WTC11 (cell line): Measurements from ENCODE around the gene EML4. TPM values are rescaled to one million over a fixed set of nuclear protein-coding genes. Genes with fewer than 3 reads are reported as not detected.

Experiments used
- ARID4B ChIP-seq: sonication (generic); formaldehyde crosslinking; IDR thresholded peaks from 2 replicates; pipeline ENCODE4 v1.8.0; 2023; ENCODE audit warnings: missing genetic modification reagents, mild to moderate bottlenecking, borderline replicate concordance
- CBFB ChIP-seq: sonication (generic); formaldehyde crosslinking; IDR thresholded peaks from 2 replicates; pipeline ENCODE4 v1.8.1; 2022; ENCODE audit warnings: mild to moderate bottlenecking, low read depth, missing genetic modification reagents
- CREB1 ChIP-seq: sonication (generic); formaldehyde crosslinking; IDR thresholded peaks from 2 replicates; pipeline ENCODE4 v1.8.0; 2023; ENCODE audit warnings: mild to moderate bottlenecking, missing genetic modification reagents
- CREM ChIP-seq: sonication (generic); formaldehyde crosslinking; IDR thresholded peaks from 2 replicates; pipeline ENCODE4 v1.8.1; 2022; ENCODE audit warnings: mild to moderate bottlenecking, missing genetic modification reagents, moderate library complexity
- ELF4 ChIP-seq: sonication (generic); formaldehyde crosslinking; IDR thresholded peaks from 2 replicates; pipeline ENCODE4 v1.8.1; 2022; ENCODE audit warnings: low read depth, mild to moderate bottlenecking, moderate library complexity, missing genetic modification reagents
- ETV6 ChIP-seq: sonication (generic); formaldehyde crosslinking; IDR thresholded peaks from 2 replicates; pipeline ENCODE4 v1.8.1; 2022; ENCODE audit warnings: mild to moderate bottlenecking, missing genetic modification reagents
- FOXP1 ChIP-seq: sonication (generic); formaldehyde crosslinking; IDR thresholded peaks from 2 replicates; pipeline ENCODE4 v1.8.0; 2022; ENCODE audit warnings: missing genetic modification reagents, mild to moderate bottlenecking, moderate library complexity, borderline replicate concordance
- IRF1 ChIP-seq: sonication (generic); formaldehyde crosslinking; IDR thresholded peaks from 2 replicates; pipeline ENCODE4 v1.8.0; 2023; ENCODE audit warnings: missing genetic modification reagents
- IRF2 ChIP-seq: sonication (generic); formaldehyde crosslinking; IDR thresholded peaks from 2 replicates; pipeline ENCODE4 v1.8.0; 2022; ENCODE audit warnings: low read depth, missing genetic modification reagents, borderline replicate concordance
- MAX ChIP-seq: sonication (generic); formaldehyde crosslinking; IDR thresholded peaks from 2 replicates; pipeline ENCODE4 v1.8.0; 2022; ENCODE audit warnings: mild to moderate bottlenecking, missing genetic modification reagents
- NFATC4 ChIP-seq: fragments of 250-450 bp; sonication (Bioruptor Pico); IDR thresholded peaks from 2 replicates; pipeline ENCODE4 v1.9.0; 2021; ENCODE audit warnings: mild to moderate bottlenecking
- NR1H2 ChIP-seq: sonication (generic); formaldehyde crosslinking; IDR thresholded peaks from 2 replicates; pipeline ENCODE4 v1.9.0; 2021; ENCODE audit warnings: mild to moderate bottlenecking, moderate library complexity, missing genetic modification reagents
- SOX15 ChIP-seq: fragments of 250-450 bp; sonication (Bioruptor Pico); IDR thresholded peaks from 2 replicates; pipeline ENCODE4 v1.9.0; 2021; ENCODE audit warnings: mild to moderate bottlenecking
- USF2 ChIP-seq: sonication (generic); formaldehyde crosslinking; IDR thresholded peaks from 2 replicates; pipeline ENCODE4 v1.8.1; 2023; ENCODE audit warnings: mild to moderate bottlenecking, missing genetic modification reagents, moderate library complexity
- ZNF263 ChIP-seq: sonication (generic); formaldehyde crosslinking; IDR thresholded peaks from 2 replicates; pipeline ENCODE4 v1.8.1; 2022; ENCODE audit warnings: low read depth, mild to moderate bottlenecking, moderate library complexity, missing genetic modification reagents
- total RNA-seq: library from RNA; stranded (reverse); gene quantifications from 3 replicates; pipeline ENCODE4 v1.2.3, GENCODE V29; 2021
- TF ChIP-seq, protein P1 (sequence below): fragments of 250-450 bp; sonication (Bioruptor Pico); IDR thresholded peaks from 2 replicates; pipeline ENCODE4 v2.1.2; 2022; ENCODE audit warnings: mild to moderate bottlenecking, moderate library complexity
- TF ChIP-seq, protein P2 (sequence below): sonication (generic); formaldehyde crosslinking; IDR thresholded peaks from 2 replicates; pipeline ENCODE4 v1.8.0; 2022; ENCODE audit warnings: mild to moderate bottlenecking, missing genetic modification reagents

EML4 gene
- total RNA-seq, 1 experiment from 2014 or later: 89.9 TPM

GRCh38 chr2:42169100-42169873 lies at the start of gene EML4 (continued):
- TF ChIP-seq, protein P1, sequence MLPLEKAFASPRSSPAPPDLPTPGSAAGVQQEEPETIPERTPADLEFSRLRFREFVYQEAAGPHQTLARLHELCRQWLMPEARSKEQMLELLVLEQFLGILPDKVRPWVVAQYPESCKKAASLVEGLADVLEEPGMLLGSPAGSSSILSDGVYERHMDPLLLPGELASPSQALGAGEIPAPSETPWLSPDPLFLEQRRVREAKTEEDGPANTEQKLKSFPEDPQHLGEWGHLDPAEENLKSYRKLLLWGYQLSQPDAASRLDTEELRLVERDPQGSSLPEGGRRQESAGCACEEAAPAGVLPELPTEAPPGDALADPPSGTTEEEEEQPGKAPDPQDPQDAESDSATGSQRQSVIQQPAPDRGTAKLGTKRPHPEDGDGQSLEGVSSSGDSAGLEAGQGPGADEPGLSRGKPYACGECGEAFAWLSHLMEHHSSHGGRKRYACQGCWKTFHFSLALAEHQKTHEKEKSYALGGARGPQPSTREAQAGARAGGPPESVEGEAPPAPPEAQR (CRISPR knock-in tag): no peak
- TF ChIP-seq NFATC4 (CRISPR knock-in tag) (no peak), ELF4 (no peak), CREB1 (CRISPR knock-in tag) (no peak), CBFB (CRISPR knock-in tag) (no peak), ZNF263 (CRISPR knock-in tag) (0 out of 2 replicates have a peak, but pooled peaks have one; percentile 43), SOX15 (CRISPR knock-in tag) (no peak), CREM (CRISPR knock-in tag) (peak; percentile 63; the same call in 1 of the 2 replicates), ETV6 (CRISPR knock-in tag) (peak; percentile 35), FOXP1 (CRISPR knock-in tag) (peak; percentile 57; the same call in 1 of the 2 replicates), ARID4B (0 out of 2 replicates have a peak, but pooled peaks have one; percentile 32), MAX (CRISPR knock-in tag) (peak; percentile 90; the same call in 1 of the 2 replicates), NR1H2 (CRISPR knock-in tag) (no peak), IRF2 (CRISPR knock-in tag) (no peak), IRF1 (CRISPR knock-in tag) (no peak), USF2 (peak; percentile 95)
- TF ChIP-seq, protein P2, sequence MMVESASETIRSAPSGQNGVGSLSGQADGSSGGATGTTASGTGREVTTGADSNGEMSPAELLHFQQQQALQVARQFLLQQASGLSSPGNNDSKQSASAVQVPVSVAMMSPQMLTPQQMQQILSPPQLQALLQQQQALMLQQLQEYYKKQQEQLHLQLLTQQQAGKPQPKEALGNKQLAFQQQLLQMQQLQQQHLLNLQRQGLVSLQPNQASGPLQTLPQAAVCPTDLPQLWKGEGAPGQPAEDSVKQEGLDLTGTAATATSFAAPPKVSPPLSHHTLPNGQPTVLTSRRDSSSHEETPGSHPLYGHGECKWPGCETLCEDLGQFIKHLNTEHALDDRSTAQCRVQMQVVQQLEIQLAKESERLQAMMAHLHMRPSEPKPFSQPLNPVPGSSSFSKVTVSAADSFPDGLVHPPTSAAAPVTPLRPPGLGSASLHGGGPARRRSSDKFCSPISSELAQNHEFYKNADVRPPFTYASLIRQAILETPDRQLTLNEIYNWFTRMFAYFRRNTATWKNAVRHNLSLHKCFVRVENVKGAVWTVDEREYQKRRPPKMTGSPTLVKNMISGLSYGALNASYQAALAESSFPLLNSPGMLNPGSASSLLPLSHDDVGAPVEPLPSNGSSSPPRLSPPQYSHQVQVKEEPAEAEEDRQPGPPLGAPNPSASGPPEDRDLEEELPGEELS: peak; percentile 79
